ENCODE results near the gene EEF1G. TPM values are rescaled to one million over a fixed set of nuclear protein-coding genes. Genes with fewer than 3 reads are reported as not detected.

The EEF1G gene
- total and polyA plus RNA-seq, 9 of the 15 experiments (the other 6 are each of a cell fraction or from before 2014, with no cell fraction given) = 985 to 2,349 (median 2,035) TPM

GRCh38 chr11:62573592-62574362 lies at the start of gene EEF1G (continued):
- TF ChIP-seq, protein P1, sequence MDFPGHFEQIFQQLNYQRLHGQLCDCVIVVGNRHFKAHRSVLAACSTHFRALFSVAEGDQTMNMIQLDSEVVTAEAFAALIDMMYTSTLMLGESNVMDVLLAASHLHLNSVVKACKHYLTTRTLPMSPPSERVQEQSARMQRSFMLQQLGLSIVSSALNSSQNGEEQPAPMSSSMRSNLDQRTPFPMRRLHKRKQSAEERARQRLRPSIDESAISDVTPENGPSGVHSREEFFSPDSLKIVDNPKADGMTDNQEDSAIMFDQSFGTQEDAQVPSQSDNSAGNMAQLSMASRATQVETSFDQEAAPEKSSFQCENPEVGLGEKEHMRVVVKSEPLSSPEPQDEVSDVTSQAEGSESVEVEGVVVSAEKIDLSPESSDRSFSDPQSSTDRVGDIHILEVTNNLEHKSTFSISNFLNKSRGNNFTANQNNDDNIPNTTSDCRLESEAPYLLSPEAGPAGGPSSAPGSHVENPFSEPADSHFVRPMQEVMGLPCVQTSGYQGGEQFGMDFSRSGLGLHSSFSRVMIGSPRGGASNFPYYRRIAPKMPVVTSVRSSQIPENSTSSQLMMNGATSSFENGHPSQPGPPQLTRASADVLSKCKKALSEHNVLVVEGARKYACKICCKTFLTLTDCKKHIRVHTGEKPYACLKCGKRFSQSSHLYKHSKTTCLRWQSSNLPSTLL (IDR thresholded peaks at IDR 0.05) = no peak
- TF ChIP-seq, protein P2, sequence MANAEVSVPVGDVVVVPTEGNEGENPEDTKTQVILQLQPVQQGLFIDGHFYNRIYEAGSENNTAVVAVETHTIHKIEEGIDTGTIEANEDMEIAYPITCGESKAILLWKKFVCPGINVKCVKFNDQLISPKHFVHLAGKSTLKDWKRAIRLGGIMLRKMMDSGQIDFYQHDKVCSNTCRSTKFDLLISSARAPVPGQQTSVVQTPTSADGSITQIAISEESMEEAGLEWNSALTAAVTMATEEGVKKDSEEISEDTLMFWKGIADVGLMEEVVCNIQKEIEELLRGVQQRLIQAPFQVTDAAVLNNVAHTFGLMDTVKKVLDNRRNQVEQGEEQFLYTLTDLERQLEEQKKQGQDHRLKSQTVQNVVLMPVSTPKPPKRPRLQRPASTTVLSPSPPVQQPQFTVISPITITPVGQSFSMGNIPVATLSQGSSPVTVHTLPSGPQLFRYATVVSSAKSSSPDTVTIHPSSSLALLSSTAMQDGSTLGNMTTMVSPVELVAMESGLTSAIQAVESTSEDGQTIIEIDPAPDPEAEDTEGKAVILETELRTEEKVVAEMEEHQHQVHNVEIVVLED (CRISPR knock-in tag; IDR thresholded peaks at IDR 0.05) = no peak
- TF ChIP-seq NFIX (CRISPR knock-in tag; IDR thresholded peaks at IDR 0.05; ENCODE audit: low read depth) (no peak), SREBF2 (CRISPR knock-in tag; IDR thresholded peaks at IDR 0.05) (no peak), SP1 (CRISPR knock-in tag; IDR thresholded peaks at IDR 0.05) (peak; percentile 93), YY1 (IDR thresholded peaks at IDR 0.05; ENCODE audit: borderline replicate concordance in 1 of 3, control insufficient read depth in 1 of 3, extremely low read depth in 1 of 3, insufficient read depth in 3 of 3, insufficient read length in 1 of 3, insufficient replicate concordance in 2 of 3, low read depth in 1 of 3, low read length in 2 of 3) (peak; percentile 84 to 93 (median 89))
- TF ChIP-seq, protein P3, sequence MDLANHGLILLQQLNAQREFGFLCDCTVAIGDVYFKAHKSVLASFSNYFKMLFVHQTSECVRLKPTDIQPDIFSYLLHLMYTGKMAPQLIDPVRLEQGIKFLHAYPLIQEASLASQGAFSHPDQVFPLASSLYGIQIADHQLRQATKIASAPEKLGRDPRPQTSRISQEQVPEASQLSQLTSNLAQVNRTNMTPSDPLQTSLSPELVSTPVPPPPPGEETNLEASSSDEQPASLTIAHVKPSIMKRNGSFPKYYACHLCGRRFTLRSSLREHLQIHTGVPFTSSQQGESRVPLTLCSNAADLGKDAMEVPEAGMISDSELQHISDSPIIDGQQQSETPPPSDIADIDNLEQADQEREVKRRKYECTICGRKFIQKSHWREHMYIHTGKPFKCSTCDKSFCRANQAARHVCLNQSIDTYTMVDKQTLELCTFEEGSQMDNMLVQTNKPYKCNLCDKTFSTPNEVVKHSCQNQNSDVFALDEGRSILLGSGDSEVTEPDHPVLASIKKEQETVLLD (IDR thresholded peaks at IDR 0.05) = peak; percentile 91
- TF ChIP-seq, protein P4, sequence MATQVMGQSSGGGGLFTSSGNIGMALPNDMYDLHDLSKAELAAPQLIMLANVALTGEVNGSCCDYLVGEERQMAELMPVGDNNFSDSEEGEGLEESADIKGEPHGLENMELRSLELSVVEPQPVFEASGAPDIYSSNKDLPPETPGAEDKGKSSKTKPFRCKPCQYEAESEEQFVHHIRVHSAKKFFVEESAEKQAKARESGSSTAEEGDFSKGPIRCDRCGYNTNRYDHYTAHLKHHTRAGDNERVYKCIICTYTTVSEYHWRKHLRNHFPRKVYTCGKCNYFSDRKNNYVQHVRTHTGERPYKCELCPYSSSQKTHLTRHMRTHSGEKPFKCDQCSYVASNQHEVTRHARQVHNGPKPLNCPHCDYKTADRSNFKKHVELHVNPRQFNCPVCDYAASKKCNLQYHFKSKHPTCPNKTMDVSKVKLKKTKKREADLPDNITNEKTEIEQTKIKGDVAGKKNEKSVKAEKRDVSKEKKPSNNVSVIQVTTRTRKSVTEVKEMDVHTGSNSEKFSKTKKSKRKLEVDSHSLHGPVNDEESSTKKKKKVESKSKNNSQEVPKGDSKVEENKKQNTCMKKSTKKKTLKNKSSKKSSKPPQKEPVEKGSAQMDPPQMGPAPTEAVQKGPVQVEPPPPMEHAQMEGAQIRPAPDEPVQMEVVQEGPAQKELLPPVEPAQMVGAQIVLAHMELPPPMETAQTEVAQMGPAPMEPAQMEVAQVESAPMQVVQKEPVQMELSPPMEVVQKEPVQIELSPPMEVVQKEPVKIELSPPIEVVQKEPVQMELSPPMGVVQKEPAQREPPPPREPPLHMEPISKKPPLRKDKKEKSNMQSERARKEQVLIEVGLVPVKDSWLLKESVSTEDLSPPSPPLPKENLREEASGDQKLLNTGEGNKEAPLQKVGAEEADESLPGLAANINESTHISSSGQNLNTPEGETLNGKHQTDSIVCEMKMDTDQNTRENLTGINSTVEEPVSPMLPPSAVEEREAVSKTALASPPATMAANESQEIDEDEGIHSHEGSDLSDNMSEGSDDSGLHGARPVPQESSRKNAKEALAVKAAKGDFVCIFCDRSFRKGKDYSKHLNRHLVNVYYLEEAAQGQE (IDR thresholded peaks at IDR 0.05; ENCODE audit: borderline replicate concordance) = no peak
- TF ChIP-seq, protein P4 (CRISPR knock-in tag; IDR thresholded peaks at IDR 0.05; ENCODE audit: low read depth) = no peak
- TF ChIP-seq, protein P5, sequence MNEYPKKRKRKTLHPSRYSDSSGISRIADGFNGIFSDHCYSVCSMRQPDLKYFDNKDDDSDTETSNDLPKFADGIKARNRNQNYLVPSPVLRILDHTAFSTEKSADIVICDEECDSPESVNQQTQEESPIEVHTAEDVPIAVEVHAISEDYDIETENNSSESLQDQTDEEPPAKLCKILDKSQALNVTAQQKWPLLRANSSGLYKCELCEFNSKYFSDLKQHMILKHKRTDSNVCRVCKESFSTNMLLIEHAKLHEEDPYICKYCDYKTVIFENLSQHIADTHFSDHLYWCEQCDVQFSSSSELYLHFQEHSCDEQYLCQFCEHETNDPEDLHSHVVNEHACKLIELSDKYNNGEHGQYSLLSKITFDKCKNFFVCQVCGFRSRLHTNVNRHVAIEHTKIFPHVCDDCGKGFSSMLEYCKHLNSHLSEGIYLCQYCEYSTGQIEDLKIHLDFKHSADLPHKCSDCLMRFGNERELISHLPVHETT (CRISPR knock-in tag; conservative IDR thresholded peaks at IDR 0.05 in 1 of 2, IDR thresholded peaks at IDR 0.05 in 1 of 2) = no peak

Data from K562 (cell line).